ENCODE results near the gene TRMT10B. TPM values are rescaled to one million over a fixed set of nuclear protein-coding genes. Genes with fewer than 3 reads are reported as not detected.
A peak's percentile ranks its signal among the peaks of the same experiment; 100 is the strongest.

TRMT10B gene
- total RNA-seq = 12.4 and 13.2 TPM in 2 replicates

- H3K36me3 Mint-ChIP-seq (ENCODE audit: low read depth) = peaks cover 6% of the 10 kb centered on the region
- H3K9me3 Mint-ChIP-seq = peaks cover 6% of the 10 kb centered on the region
- intact Hi-C loops (cut with micrococcal nuclease) = loop anchor here (1.0 to 2.0 kb wide), 5 partner anchors 32 to 288 kb away; partner anchors contain the start of genes DCAF10, EXOSC3, TOMM5 and ZBTB5
- peaks cover 22% of the 10 kb centered on the region for H3K4me1 Mint-ChIP-seq
- peak within 1 kb of the TSS; percentile 99 for H3K4me3 Mint-ChIP-seq
- peak within 1 kb of the TSS; percentile 97 for H3K27ac Mint-ChIP-seq
- no peaks in the 10 kb centered on the region for H3K27me3 Mint-ChIP-seq
- DNase-seq = peak; percentile 92
Observed at GRCh38 chr9:37753489-37754190, at the start of gene TRMT10B. TSS of gene TRMT10B (plus strand) at chr9:37753805. CDS start at chr9:37761932, 8,127 bp downstream.

GRCh38 chr9:37705787-37706186 is 47.8 kb upstream of the TRMT10B start:
- peaks cover 29% of the 10 kb centered on the region for H3K27me3 Mint-ChIP-seq
- intact Hi-C loops (cut with micrococcal nuclease) = no loop called here
- H3K36me3 Mint-ChIP-seq (ENCODE audit: low read depth) = no peaks in the 10 kb centered on the region
- H3K4me1 Mint-ChIP-seq = peaks cover 8% of the 10 kb centered on the region
- no peak overlapping the region for H3K27ac Mint-ChIP-seq
- H3K4me3 Mint-ChIP-seq = no peak overlapping the region
- no peaks in the 10 kb centered on the region for H3K9me3 Mint-ChIP-seq
- DNase-seq = no peak

- intact Hi-C loops (cut with micrococcal nuclease) = no loop called here
- peaks cover 8% of the 10 kb centered on the region for H3K4me1 Mint-ChIP-seq
- no peaks in the 10 kb centered on the region for H3K36me3 Mint-ChIP-seq (ENCODE audit: low read depth)
- DNase-seq = no peak
- no peak overlapping the region for H3K27ac Mint-ChIP-seq
- H3K27me3 Mint-ChIP-seq = peaks cover 28% of the 10 kb centered on the region
- H3K9me3 Mint-ChIP-seq = no peaks in the 10 kb centered on the region
- no peak overlapping the region for H3K4me3 Mint-ChIP-seq
Observed at GRCh38 chr9:37706290-37706689, 47.3 kb upstream of the TRMT10B start.

- H3K9me3 Mint-ChIP-seq = no peaks in the 10 kb centered on the region
- H3K36me3 Mint-ChIP-seq (ENCODE audit: low read depth) = no peaks in the 10 kb centered on the region
- intact Hi-C loops (cut with micrococcal nuclease) = no loop called here
- H3K4me1 Mint-ChIP-seq = peaks cover 8% of the 10 kb centered on the region
- no peak for DNase-seq
- H3K4me3 Mint-ChIP-seq = no peak overlapping the region
- peaks cover 22% of the 10 kb centered on the region for H3K27me3 Mint-ChIP-seq
- H3K27ac Mint-ChIP-seq = no peak overlapping the region
Observed at GRCh38 chr9:37707748-37708147, 45.9 kb upstream of the TRMT10B start.

GRCh38 chr9:37710046-37710445 is 43.6 kb upstream of the TRMT10B start:
- intact Hi-C loops (cut with micrococcal nuclease) = no loop called here
- no peaks in the 10 kb centered on the region for H3K36me3 Mint-ChIP-seq (ENCODE audit: low read depth)
- no peak overlapping the region for H3K4me3 Mint-ChIP-seq
- H3K4me1 Mint-ChIP-seq = peaks cover 8% of the 10 kb centered on the region
- peaks cover 20% of the 10 kb centered on the region for H3K27me3 Mint-ChIP-seq
- no peak for DNase-seq
- no peak overlapping the region for H3K27ac Mint-ChIP-seq
- no peaks in the 10 kb centered on the region for H3K9me3 Mint-ChIP-seq

- no peak overlapping the region for H3K27ac Mint-ChIP-seq
- H3K9me3 Mint-ChIP-seq = no peaks in the 10 kb centered on the region
- H3K36me3 Mint-ChIP-seq (ENCODE audit: low read depth) = no peaks in the 10 kb centered on the region
- no peaks in the 10 kb centered on the region for H3K4me1 Mint-ChIP-seq
- peaks cover 9% of the 10 kb centered on the region for H3K27me3 Mint-ChIP-seq
- intact Hi-C loops (cut with micrococcal nuclease) = no loop called here
- DNase-seq = no peak
- H3K4me3 Mint-ChIP-seq = no peak overlapping the region
Observed at GRCh38 chr9:37715260-37715659, 38.3 kb upstream of the TRMT10B start.

GRCh38 chr9:37715991-37716505 is 37.6 kb upstream of the TRMT10B start:
- intact Hi-C loops (cut with micrococcal nuclease) = no loop called here
- Mint-ChIP-seq H3K36me3 (ENCODE audit: low read depth) (no peaks in the 10 kb centered on the region), H3K9me3 (no peaks in the 10 kb centered on the region), H3K4me1 (no peaks in the 10 kb centered on the region), H3K27ac (no peak overlapping the region), H3K4me3 (no peak overlapping the region), H3K27me3 (peaks cover 10% of the 10 kb centered on the region)
- no peak for DNase-seq

GRCh38 chr9:37719526-37719925 is 34.1 kb upstream of the TRMT10B start:
- intact Hi-C loops (cut with micrococcal nuclease) = no loop called here
- Mint-ChIP-seq H3K36me3 (ENCODE audit: low read depth) (no peaks in the 10 kb centered on the region), H3K27me3 (peaks cover 7% of the 10 kb centered on the region), H3K9me3 (no peaks in the 10 kb centered on the region), H3K4me3 (no peak overlapping the region), H3K27ac (no peak overlapping the region), H3K4me1 (no peaks in the 10 kb centered on the region)
- DNase-seq = no peak

GRCh38 chr9:37727013-37727412 is 26.6 kb upstream of the TRMT10B start:
- H3K27me3 Mint-ChIP-seq = peaks cover 4% of the 10 kb centered on the region
- DNase-seq = no peak
- H3K4me1 Mint-ChIP-seq = no peaks in the 10 kb centered on the region
- H3K36me3 Mint-ChIP-seq (ENCODE audit: low read depth) = no peaks in the 10 kb centered on the region
- intact Hi-C loops (cut with micrococcal nuclease) = no loop called here
- H3K4me3 Mint-ChIP-seq = no peak overlapping the region
- no peak overlapping the region for H3K27ac Mint-ChIP-seq
- H3K9me3 Mint-ChIP-seq = no peaks in the 10 kb centered on the region

GRCh38 chr9:37729499-37729898 is 24.1 kb upstream of the TRMT10B start:
- peaks cover 2% of the 10 kb centered on the region for H3K4me1 Mint-ChIP-seq
- peaks cover 13% of the 10 kb centered on the region for H3K27me3 Mint-ChIP-seq
- H3K4me3 Mint-ChIP-seq = no peak overlapping the region
- intact Hi-C loops (cut with micrococcal nuclease) = no loop called here
- H3K36me3 Mint-ChIP-seq (ENCODE audit: low read depth) = no peaks in the 10 kb centered on the region
- no peak for DNase-seq
- no peaks in the 10 kb centered on the region for H3K9me3 Mint-ChIP-seq
- no peak overlapping the region for H3K27ac Mint-ChIP-seq

GRCh38 chr9:37730256-37730655 is 23.3 kb upstream of the TRMT10B start:
- intact Hi-C loops (cut with micrococcal nuclease) = no loop called here
- H3K9me3 Mint-ChIP-seq = no peaks in the 10 kb centered on the region
- H3K4me3 Mint-ChIP-seq = no peak overlapping the region
- no peaks in the 10 kb centered on the region for H3K36me3 Mint-ChIP-seq (ENCODE audit: low read depth)
- peaks cover 2% of the 10 kb centered on the region for H3K4me1 Mint-ChIP-seq
- peaks cover 17% of the 10 kb centered on the region for H3K27me3 Mint-ChIP-seq
- H3K27ac Mint-ChIP-seq = no peak overlapping the region
- no peak for DNase-seq

GRCh38 chr9:37730839-37731238 is 22.8 kb upstream of the TRMT10B start:
- no peaks in the 10 kb centered on the region for H3K36me3 Mint-ChIP-seq (ENCODE audit: low read depth)
- no peak for DNase-seq
- H3K9me3 Mint-ChIP-seq = no peaks in the 10 kb centered on the region
- no peak overlapping the region for H3K4me3 Mint-ChIP-seq
- H3K4me1 Mint-ChIP-seq = peaks cover 2% of the 10 kb centered on the region
- no peak overlapping the region for H3K27ac Mint-ChIP-seq
- intact Hi-C loops (cut with micrococcal nuclease) = no loop called here
- H3K27me3 Mint-ChIP-seq = peaks cover 17% of the 10 kb centered on the region

- intact Hi-C loops (cut with micrococcal nuclease) = no loop called here
- H3K27me3 Mint-ChIP-seq = peaks cover 17% of the 10 kb centered on the region
- no peak for DNase-seq
- H3K4me3 Mint-ChIP-seq = no peak overlapping the region
- no peaks in the 10 kb centered on the region for H3K9me3 Mint-ChIP-seq
- H3K4me1 Mint-ChIP-seq = peaks cover 2% of the 10 kb centered on the region
- no peaks in the 10 kb centered on the region for H3K36me3 Mint-ChIP-seq (ENCODE audit: low read depth)
- no peak overlapping the region for H3K27ac Mint-ChIP-seq
Observed at GRCh38 chr9:37732086-37732741, 21.4 kb upstream of the TRMT10B start.

- Mint-ChIP-seq H3K36me3 (ENCODE audit: low read depth) (no peaks in the 10 kb centered on the region), H3K9me3 (no peaks in the 10 kb centered on the region), H3K27me3 (peaks cover 17% of the 10 kb centered on the region), H3K4me1 (peaks cover 2% of the 10 kb centered on the region), H3K4me3 (no peak overlapping the region), H3K27ac (no peak overlapping the region)
- DNase-seq = no peak
- intact Hi-C loops (cut with micrococcal nuclease) = no loop called here
Observed at GRCh38 chr9:37732952-37733351, 20.7 kb upstream of the TRMT10B start.
